Smooth muscle cell (in vitro differentiated cells): ENCODE data around the gene FAM120A. TPM values are rescaled to one million over a fixed set of nuclear protein-coding genes. Genes with fewer than 3 reads are reported as not detected.

ENCODE experiments used
- DNase-seq: peaks from one replicate; lab custom pipeline; 2025; ENCODE audit not compliant: unreplicated experiment; lab: John Stamatoyannopoulos, UW
- H2AFZ ChIP-seq: fragments of 200-600 bp; sonication (generic); 2 replicates; pipeline ENCODE4 v1.6.0; 2016; ENCODE audit warnings: antibody characterized with exemption, low read depth, mild to moderate bottlenecking
- H3F3A ChIP-seq: fragments of 200-600 bp; sonication (generic); 2 replicates; pipeline ENCODE4 v1.6.0; 2017; ENCODE audit warnings: antibody characterized with exemption, low read depth
- H3K27ac ChIP-seq: fragments of 200-600 bp; sonication (generic); 2 replicates; pipeline ENCODE4 v1.5.1; 2016; ENCODE audit warnings: low read depth, mild to moderate bottlenecking
- H3K27me3 ChIP-seq: fragments of 200-600 bp; sonication (generic); 2 replicates; pipeline ENCODE4 v1.6.1; 2016; ENCODE audit warnings: low read depth, mild to moderate bottlenecking
- H3K36me3 ChIP-seq: fragments of 200-600 bp; sonication (generic); 2 replicates; pipeline ENCODE4 v1.5.1; 2016; ENCODE audit warnings: low read depth
- H3K4me1 ChIP-seq: fragments of 200-600 bp; sonication (generic); 2 replicates; pipeline ENCODE4 v1.5.1; 2016; ENCODE audit warnings: low read depth
- H3K4me2 ChIP-seq: fragments of 200-600 bp; sonication (generic); 2 replicates; pipeline ENCODE4 v1.6.0; 2016; ENCODE audit warnings: mild to moderate bottlenecking
- H3K4me3 ChIP-seq: fragments of 200-600 bp; sonication (generic); 2 replicates; pipeline ENCODE4 v1.5.1; 2016; ENCODE audit warnings: mild to moderate bottlenecking
- H3K79me2 ChIP-seq: fragments of 200-600 bp; sonication (generic); 2 replicates; pipeline ENCODE4 v1.6.0; 2016; ENCODE audit warnings: low read depth, mild to moderate bottlenecking
- H3K9ac ChIP-seq: fragments of 200-600 bp; sonication (generic); 2 replicates; pipeline ENCODE4 v1.6.0; 2016; ENCODE audit warnings: low read depth
- H3K9me3 ChIP-seq: fragments of 200-600 bp; sonication (generic); replicated peaks from 2 replicates; pipeline ENCODE4 v1.5.1; 2016; ENCODE audit warnings: low read depth
- H4K20me1 ChIP-seq: fragments of 200-600 bp; sonication (generic); 2 replicates; pipeline ENCODE4 v1.6.0; 2016; ENCODE audit warnings: low read depth
- WGBS: methylation state at CpG from one replicate; pipeline ENCODE4 v1.1.7; 2016; ENCODE audit warnings: low lambda C conversion rate; 5-methylcytosine and 5-hydroxymethylcytosine counted together
- polyA plus RNA-seq: library from polyadenylated mRNA; unstranded; fragments of >200 nt; fragmentation: Nextera tagmentation; extraction: Ambion mirVana; gene quantifications from 2 replicates; pipeline ENCODE4 v1.2.1, GENCODE V29; 2016
- total RNA-seq: library from RNA; depleted of rRNA; stranded (reverse); fragments of >200 nt; gene quantifications from 2 replicates; pipeline ENCODE4 v1.2.3, GENCODE V29; 2014
- TF ChIP-seq, protein P1 (sequence below): fragments of 200-600 bp; sonication (generic); IDR thresholded peaks from 2 replicates; pipeline ENCODE4 v1.5.1; 2017; ENCODE audit warnings: borderline replicate concordance, mild to moderate bottlenecking, antibody characterized with exemption; ENCODE audit not compliant: insufficient read depth, poor library complexity, severe bottlenecking

The FAM120A gene
- total and polyA plus RNA-seq, 2 experiments from 2014 or later: 14.4 to 47.2 TPM

GRCh38 chr9:93592643-93593021, 141.1 kb downstream of the FAM120A start:
- Histone ChIP-seq H3K4me3 (no peak overlapping the region), H3K36me3 (no peaks in the 10 kb centered on the region), H3K9me3 (no peaks in the 10 kb centered on the region), H2AFZ (no peak overlapping the region), H3F3A (no peaks in the 10 kb centered on the region), H3K79me2 (peaks cover 74% of the 10 kb centered on the region), H3K27me3 (no peaks in the 10 kb centered on the region), H3K27ac (no peak overlapping the region), H3K4me1 (no peaks in the 10 kb centered on the region), H3K4me2 (no peak overlapping the region), H3K9ac (no peak overlapping the region), H4K20me1 (peaks cover 99% of the 10 kb centered on the region)
- WGBS: 68% methylated on average over 2 of the region's 2 CpGs
- TF ChIP-seq, protein P1, sequence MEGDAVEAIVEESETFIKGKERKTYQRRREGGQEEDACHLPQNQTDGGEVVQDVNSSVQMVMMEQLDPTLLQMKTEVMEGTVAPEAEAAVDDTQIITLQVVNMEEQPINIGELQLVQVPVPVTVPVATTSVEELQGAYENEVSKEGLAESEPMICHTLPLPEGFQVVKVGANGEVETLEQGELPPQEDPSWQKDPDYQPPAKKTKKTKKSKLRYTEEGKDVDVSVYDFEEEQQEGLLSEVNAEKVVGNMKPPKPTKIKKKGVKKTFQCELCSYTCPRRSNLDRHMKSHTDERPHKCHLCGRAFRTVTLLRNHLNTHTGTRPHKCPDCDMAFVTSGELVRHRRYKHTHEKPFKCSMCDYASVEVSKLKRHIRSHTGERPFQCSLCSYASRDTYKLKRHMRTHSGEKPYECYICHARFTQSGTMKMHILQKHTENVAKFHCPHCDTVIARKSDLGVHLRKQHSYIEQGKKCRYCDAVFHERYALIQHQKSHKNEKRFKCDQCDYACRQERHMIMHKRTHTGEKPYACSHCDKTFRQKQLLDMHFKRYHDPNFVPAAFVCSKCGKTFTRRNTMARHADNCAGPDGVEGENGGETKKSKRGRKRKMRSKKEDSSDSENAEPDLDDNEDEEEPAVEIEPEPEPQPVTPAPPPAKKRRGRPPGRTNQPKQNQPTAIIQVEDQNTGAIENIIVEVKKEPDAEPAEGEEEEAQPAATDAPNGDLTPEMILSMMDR: no peak
- no peak for DNase-seq

DNA sequence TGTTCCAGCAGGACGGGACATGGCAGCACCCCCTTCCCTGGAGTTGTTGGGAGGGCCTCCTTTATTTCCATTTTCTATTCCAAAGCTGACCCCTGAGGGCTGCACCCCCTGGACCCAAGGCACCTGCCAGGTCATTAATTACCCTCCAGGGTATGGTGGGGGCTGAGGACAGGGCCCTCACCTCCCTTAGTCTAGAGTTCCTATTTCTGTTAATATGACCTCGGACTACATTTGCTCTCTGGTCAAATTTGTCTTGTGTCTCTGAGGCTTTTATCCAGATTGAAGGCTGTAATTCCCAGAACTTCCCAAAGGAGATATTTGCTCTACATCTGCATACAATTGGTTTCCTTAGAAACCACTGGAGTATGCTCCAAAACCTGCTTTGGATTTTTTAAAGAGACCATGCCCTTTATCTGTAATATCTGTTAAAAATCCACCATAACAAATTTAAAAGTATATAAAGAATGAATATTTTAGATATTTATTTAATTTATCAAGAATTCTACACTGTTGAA, 141.7 kb downstream of the FAM120A start:
- H3K4me3 ChIP-seq: no peak overlapping the region
- no peaks in the 10 kb centered on the region for H3K27me3 ChIP-seq
- H3K4me2 ChIP-seq: no peak overlapping the region
- no peaks in the 10 kb centered on the region for H3F3A ChIP-seq
- TF ChIP-seq, protein P1: no peak
- no peaks in the 10 kb centered on the region for H3K36me3 ChIP-seq
- peaks cover 99% of the 10 kb centered on the region for H4K20me1 ChIP-seq
- no peak overlapping the region for H2AFZ ChIP-seq
- H3K4me1 ChIP-seq: no peaks in the 10 kb centered on the region
- DNase-seq: no peak
- H3K9me3 ChIP-seq: no peaks in the 10 kb centered on the region
- no peak overlapping the region for H3K9ac ChIP-seq
- H3K79me2 ChIP-seq: peaks cover 71% of the 10 kb centered on the region
- no peak overlapping the region for H3K27ac ChIP-seq
- WGBS: 93% methylated on average over 2 of the region's 2 CpGs

DNA sequence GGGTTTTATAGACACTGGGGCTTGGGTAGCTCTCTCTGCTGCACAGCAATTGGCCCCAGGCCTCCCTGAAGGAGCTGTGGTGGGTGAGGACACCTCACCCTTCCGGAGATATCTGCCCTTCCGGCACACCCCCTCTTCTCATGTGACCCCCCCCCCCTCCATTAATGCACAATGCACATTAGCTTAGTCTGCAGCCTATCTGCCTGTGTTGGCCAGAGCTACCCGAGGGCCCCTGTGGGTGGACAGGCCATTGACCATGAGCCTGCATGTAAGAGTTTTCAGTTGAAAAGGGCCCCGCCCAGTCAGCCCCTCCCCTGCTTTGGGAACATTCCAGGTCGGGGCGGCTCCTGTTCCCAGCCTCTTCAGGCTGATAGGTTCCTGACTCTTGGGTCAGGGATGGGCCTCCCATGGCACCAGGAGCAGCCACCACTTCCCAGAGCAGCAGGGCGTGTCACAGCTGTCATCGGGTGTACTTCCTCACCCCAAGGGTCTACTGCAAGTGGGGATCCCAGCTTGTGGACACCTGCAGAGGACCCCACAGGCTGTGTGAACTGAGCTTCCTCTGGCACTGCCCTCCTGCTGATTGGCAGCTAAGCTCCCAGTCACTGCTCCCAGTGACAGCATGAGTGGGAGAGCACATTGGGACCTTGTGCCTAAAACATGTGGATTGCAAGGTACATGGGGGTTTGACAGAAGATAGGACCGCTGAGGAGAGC, 142.7 kb downstream of the FAM120A start:
- Histone ChIP-seq H3K4me2 (no peak overlapping the region), H3K27me3 (no peaks in the 10 kb centered on the region), H3K27ac (no peak overlapping the region), H2AFZ (no peak overlapping the region), H3K4me3 (no peak overlapping the region), H3K36me3 (no peaks in the 10 kb centered on the region), H3K9ac (no peak overlapping the region), H3K79me2 (peaks cover 73% of the 10 kb centered on the region), H3K9me3 (no peaks in the 10 kb centered on the region), H3F3A (no peaks in the 10 kb centered on the region), H4K20me1 (peaks cover 99% of the 10 kb centered on the region), H3K4me1 (no peaks in the 10 kb centered on the region)
- 78% methylated on average over 9 of the region's 9 CpGs for WGBS
- no peak for DNase-seq
- TF ChIP-seq, protein P1: no peak

GRCh38 chr9:93595461-93595860, 144.0 kb downstream of the FAM120A start:
- DNase-seq: no peak
- H3K36me3 ChIP-seq: no peaks in the 10 kb centered on the region
- H4K20me1 ChIP-seq: peaks cover 99% of the 10 kb centered on the region
- no peaks in the 10 kb centered on the region for H3K4me1 ChIP-seq
- H3K27ac ChIP-seq: no peak overlapping the region
- WGBS: 100% methylated on average over 5 of the region's 5 CpGs
- no peak overlapping the region for H3K9ac ChIP-seq
- no peak overlapping the region for H3K4me2 ChIP-seq
- H3K9me3 ChIP-seq: no peaks in the 10 kb centered on the region
- H3F3A ChIP-seq: no peaks in the 10 kb centered on the region
- peaks cover 61% of the 10 kb centered on the region for H3K79me2 ChIP-seq
- H2AFZ ChIP-seq: no peak overlapping the region
- no peaks in the 10 kb centered on the region for H3K27me3 ChIP-seq
- H3K4me3 ChIP-seq: no peak overlapping the region
- TF ChIP-seq, protein P1: no peak
